ENCODE results near the gene TBL1XR1. TPM values are rescaled to one million over a fixed set of nuclear protein-coding genes. Genes with fewer than 3 reads are reported as not detected.
A peak's percentile ranks its signal among the peaks of the same experiment; 100 is the strongest.
"Not testable (repeated sequence)": the region's sequence is repeated elsewhere in the genome, so short reads cannot be mapped to it uniquely, and the experiment has no call there.

TBL1XR1 gene
- total and polyA plus RNA-seq, 5 donors, result 31.4 to 145 (median 140) TPM

DNA sequence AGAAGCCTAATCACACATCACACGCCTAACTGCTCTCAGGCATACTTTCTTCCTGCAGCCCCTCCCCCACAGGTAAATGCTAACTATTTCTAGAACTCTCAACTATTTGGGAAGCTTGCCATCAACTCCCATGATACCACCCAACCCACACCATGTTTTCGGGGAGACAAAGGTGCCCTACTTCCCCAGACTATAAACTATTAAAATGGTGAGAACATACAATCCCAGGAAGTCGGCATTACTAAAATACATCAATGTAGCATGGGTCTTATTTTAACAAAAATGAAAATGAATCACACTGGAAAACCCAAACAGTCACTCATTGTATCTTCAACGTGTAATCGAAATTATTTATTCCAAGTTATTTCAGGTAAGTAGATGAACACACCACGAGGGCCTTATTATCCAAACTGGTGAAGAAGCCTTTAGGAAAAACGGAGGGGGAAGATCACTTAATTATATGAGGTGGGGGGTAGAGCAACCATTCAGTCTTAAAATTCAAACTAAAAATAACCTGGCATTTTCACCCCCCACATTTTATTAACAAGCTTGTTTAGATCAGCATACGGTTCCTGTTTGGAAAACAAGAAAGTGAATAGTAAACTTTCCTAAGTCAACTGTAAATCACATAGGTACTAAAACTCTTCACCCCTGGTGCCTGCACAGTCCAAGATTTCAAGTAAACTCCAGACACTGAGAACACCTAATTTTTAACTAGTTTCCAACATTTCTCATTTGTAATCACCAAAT lies 1.9 kb downstream of the TBL1XR1 start:
- DNase-seq (no peak), ATAC-seq (no peak)
- H3K27me3 ChIP-seq (ENCODE audit: control insufficient read depth, insufficient read depth), result no peaks in the 10 kb centered on the region
- intact Hi-C loops (cut with DNase I), result loop anchor here in 3 of 4 donors (5.0 to 10.0 kb wide), 4 partner anchors 131 to 162 kb away; no protein-coding TSS in a partner anchor
- no peaks in the 10 kb centered on the region for H3K9me3 ChIP-seq (ENCODE audit: control insufficient read depth, low read length)
- peak overlapping the region; percentile 30 for H3K27ac ChIP-seq (ENCODE audit: low read length)
- H3K4me1 ChIP-seq (ENCODE audit: control insufficient read depth, insufficient read depth, low read length), result peaks cover 4% of the 10 kb centered on the region
- WGBS, result 5% methylated on average over 8 of the region's 8 CpGs
- H3K4me3 ChIP-seq (ENCODE audit: low read length), result peak overlapping the region; percentile 100

DNA sequence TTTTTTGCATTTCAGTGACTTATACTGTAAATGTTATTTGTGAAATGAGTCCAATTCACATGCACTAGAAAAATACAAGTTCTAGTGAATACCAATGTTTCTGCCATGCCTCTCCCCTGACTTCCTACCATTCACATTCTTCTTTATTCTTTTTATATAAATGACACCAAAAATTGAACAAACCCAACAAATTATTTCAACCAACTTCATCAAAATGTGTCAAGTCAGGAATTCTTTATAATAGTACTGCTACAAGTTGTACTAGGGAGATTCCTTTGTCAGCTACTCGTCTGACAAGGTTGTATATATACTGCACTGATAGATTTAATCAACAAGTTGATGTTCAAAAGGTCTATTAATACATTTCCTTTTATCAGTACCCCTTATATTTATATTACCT lies 3.0 kb downstream of the TBL1XR1 start:
- no peaks in the 10 kb centered on the region for H3K9me3 ChIP-seq (ENCODE audit: control insufficient read depth, low read length)
- DNase-seq, result no peak
- no peak for ATAC-seq
- peaks cover 4% of the 10 kb centered on the region for H3K4me1 ChIP-seq (ENCODE audit: control insufficient read depth, insufficient read depth, low read length)
- intact Hi-C loops (cut with DNase I), result loop anchor here in 2 of 4 donors (5.0 to 10.0 kb wide), 2 partner anchors 129 to 137 kb away; no protein-coding TSS in a partner anchor
- WGBS, result 22% methylated on average over 1 of the region's 1 CpG
- no peaks in the 10 kb centered on the region for H3K27me3 ChIP-seq (ENCODE audit: control insufficient read depth, insufficient read depth)
- H3K4me3 ChIP-seq (ENCODE audit: low read length), result peak overlapping the region; percentile 100
- H3K27ac ChIP-seq (ENCODE audit: low read length), result no peak overlapping the region

DNA sequence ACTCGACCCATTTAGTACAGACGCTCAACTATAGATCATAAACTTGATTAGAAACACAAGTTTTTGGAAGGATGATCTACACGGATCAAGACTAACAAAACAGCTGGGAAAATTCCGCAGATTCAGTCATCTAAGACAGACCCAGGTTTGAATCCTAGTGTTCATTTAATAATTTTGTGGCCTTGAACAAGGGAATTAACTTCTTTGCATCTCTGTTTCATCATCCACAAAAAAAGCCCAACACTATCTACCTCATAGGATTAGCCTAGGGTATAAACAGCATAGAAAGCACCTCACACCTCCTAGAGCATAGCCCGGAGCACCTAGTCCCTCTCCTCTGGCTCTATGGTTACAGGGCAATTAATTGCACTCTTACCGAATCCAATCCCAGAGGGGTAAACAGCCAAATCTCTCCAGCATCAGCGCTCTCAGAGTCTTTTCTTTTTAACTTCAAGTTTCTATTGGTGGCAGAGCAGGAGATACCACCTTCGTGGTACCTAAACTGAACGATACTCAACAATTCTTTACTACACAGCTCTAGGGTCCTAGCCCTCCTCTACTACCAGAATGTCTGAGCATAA lies 3.5 kb downstream of the TBL1XR1 start:
- ATAC-seq, result no peak
- H3K4me1 ChIP-seq (ENCODE audit: control insufficient read depth, insufficient read depth, low read length), result peaks cover 4% of the 10 kb centered on the region
- H3K4me3 ChIP-seq (ENCODE audit: low read length), result peak overlapping the region; percentile 23

DNA sequence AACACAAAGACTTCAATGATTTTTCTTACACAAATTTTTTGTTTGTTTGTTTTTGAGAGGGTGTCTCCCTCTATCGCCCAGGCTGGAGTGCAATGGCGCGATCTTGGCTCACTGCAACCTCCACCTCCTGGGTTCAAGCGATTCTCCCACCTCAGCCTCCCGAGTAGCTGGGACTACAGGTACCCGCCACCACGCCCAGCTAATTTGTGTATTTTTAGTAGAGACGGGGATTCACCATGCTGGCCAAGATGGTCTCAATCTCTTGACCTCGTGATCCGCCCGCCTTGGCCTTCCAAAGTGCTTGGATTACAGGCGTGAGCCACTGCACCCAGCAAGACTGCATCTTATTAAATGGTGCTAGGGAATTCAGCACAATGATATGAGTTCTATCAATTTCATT lies 4.0 kb downstream of the TBL1XR1 start:
- not testable (repeated sequence) for DNase-seq; ATAC-seq; H3K27me3 ChIP-seq (ENCODE audit: control insufficient read depth, insufficient read depth); H3K27ac ChIP-seq (ENCODE audit: low read length); H3K4me3 ChIP-seq (ENCODE audit: low read length); H3K9me3 ChIP-seq (ENCODE audit: control insufficient read depth, low read length); H3K4me1 ChIP-seq (ENCODE audit: control insufficient read depth, insufficient read depth, low read length)
- intact Hi-C loops (cut with DNase I), result loop anchor here in 3 of 4 donors (2.0 to 10.0 kb wide), 3 partner anchors 52 to 136 kb away; no protein-coding TSS in a partner anchor
- WGBS, result 96% methylated on average over 12 of the region's 12 CpGs

More for the DNA sequence above, 3.5 kb downstream of the TBL1XR1 start:
- intact Hi-C loops (cut with DNase I), result loop anchor here in 3 of 4 donors (2.0 to 10.0 kb wide), 3 partner anchors 53 to 136 kb away; no protein-coding TSS in a partner anchor
- no peaks in the 10 kb centered on the region for H3K27me3 ChIP-seq (ENCODE audit: control insufficient read depth, insufficient read depth)
- 68% methylated on average over 9 of the region's 9 CpGs for WGBS
- peak overlapping the region; percentile 73 for H3K27ac ChIP-seq (ENCODE audit: low read length)
- no peaks in the 10 kb centered on the region for H3K9me3 ChIP-seq (ENCODE audit: control insufficient read depth, low read length)
- no peak for DNase-seq

DNA sequence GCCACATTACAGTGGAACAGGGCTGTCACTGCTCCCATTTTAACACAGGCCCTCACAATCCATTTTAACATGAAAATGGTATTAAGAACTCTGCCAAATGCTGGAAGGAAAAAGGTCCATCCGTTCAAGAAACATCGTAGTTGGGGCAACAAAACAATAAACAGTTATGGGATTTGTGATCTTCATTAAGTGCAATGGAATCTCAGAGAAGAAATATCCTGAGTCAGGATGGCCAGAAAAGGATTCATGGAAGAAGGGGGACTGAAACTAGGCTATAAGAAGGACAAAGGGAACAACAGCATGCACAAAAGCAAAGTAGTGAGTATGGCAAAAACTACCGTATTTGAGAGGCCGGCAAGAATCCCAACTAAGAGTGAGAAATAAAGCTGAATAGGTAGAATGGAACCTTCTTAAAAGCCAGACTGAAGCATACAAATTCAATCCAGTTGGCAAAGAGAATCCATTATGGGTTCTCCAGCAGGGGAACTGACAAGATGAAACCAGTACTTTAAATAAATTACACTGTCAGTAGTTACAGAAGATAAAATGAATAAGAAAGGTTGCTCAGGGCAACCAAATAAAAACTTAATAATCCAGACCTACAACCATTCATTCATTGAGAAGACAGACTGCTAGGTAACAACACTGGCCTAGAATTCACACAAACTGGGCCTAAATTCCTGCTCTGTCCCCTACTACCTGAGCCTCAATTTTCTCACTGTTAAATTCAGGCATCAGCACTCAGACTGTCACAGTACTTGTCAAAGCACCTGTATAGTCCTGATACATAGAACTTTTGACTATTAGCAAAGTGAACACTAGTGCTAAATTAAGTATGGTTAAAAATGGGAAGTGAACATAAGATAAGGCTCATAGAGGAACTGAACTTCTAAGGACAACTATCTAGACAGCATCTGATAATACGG lies 6.3 kb downstream of the TBL1XR1 start:
- H3K9me3 ChIP-seq (ENCODE audit: control insufficient read depth, low read length), result no peaks in the 10 kb centered on the region
- peaks cover 4% of the 10 kb centered on the region for H3K4me1 ChIP-seq (ENCODE audit: control insufficient read depth, insufficient read depth, low read length)
- peak overlapping the region; percentile 81 for H3K27ac ChIP-seq (ENCODE audit: low read length)
- intact Hi-C loops (cut with DNase I), result loop anchor here in 2 of 4 donors (5.0 to 10.0 kb wide), 2 partner anchors 126 to 134 kb away; no protein-coding TSS in a partner anchor
- no peak overlapping the region for H3K4me3 ChIP-seq (ENCODE audit: low read length)
- H3K27me3 ChIP-seq (ENCODE audit: control insufficient read depth, insufficient read depth), result no peaks in the 10 kb centered on the region
- peak in 1 of 2 donors; percentile 18 for ATAC-seq
- no peak for DNase-seq
- 24% methylated on average over 5 of the region's 5 CpGs for WGBS

DNA sequence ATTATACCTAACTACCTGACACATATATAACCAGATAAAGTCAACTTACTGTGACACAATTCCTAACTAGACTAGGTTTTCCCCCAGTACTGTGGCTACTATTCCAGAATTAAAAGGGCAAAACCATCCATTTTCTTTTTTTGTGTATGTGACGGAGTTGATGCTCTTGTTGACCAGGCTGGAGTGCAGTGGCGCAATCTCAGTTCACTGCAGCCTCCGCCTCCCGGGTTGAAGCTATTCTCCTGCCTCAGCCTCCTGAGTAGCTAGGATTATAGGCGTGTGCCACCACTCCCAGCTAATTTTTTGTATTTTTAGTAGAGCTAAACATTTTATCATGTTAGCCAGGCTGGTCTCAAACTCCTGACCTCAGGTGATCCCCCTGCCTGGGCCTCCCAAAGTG lies 7.1 kb downstream of the TBL1XR1 start:
- not testable (repeated sequence) for H3K9me3 ChIP-seq (ENCODE audit: control insufficient read depth, low read length); DNase-seq; H3K4me3 ChIP-seq (ENCODE audit: low read length); H3K27ac ChIP-seq (ENCODE audit: low read length); H3K4me1 ChIP-seq (ENCODE audit: control insufficient read depth, insufficient read depth, low read length); ATAC-seq; H3K27me3 ChIP-seq (ENCODE audit: control insufficient read depth, insufficient read depth)
- 92% methylated on average over 5 of the region's 5 CpGs for WGBS
- intact Hi-C loops (cut with DNase I), result loop anchor here in 2 of 4 donors (5.0 to 10.0 kb wide), 2 partner anchors 125 to 133 kb away; no protein-coding TSS in a partner anchor

DNA sequence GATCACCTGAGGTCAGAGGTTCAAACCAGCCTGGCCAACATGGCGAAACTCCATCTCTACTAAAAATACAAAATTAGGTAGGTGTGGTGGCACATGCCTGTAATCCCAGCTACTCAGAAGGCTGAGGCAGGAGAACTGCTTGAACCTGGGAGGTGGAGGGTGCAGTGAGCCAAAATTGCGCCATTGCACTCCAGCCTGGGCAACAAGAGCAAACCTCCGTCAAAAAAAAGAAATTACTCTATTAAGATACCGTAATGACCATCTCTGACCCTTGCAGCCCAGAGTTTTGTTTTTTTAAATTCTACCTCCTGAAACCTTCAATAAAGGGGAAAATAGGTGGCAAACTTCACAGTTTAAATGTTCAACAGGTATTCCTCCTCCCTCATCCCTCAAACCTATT lies 9.0 kb downstream of the TBL1XR1 start:
- H3K27ac ChIP-seq (ENCODE audit: low read length), result peak overlapping the region; percentile 21
- peaks cover 15% of the 10 kb centered on the region for H3K4me1 ChIP-seq (ENCODE audit: control insufficient read depth, insufficient read depth, low read length)
- H3K9me3 ChIP-seq (ENCODE audit: control insufficient read depth, low read length); ATAC-seq; DNase-seq; H3K27me3 ChIP-seq (ENCODE audit: control insufficient read depth, insufficient read depth); intact Hi-C loops (cut with DNase I); H3K4me3 ChIP-seq (ENCODE audit: low read length): not testable (repeated sequence)
- WGBS, result 75% methylated on average over 4 of the region's 4 CpGs

DNA sequence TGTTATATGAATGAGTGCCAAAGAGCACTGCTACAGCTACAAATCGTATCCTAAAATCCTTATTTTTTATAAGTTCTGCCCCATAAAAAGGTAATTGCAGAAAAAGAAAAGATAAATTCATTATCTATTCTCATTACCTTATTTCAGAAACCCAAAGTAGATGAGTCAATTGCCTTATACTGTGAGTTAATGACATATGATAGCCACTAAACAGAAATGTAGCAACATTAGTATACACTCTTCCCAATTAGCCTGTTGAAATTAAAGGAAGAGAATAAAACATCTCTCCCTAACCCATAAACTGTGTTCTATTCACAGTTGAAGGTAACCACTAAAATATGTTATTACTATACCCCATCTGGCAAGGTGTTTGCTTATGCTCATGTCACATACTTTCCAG lies 11.0 kb downstream of the TBL1XR1 start:
- intact Hi-C loops (cut with DNase I), result no loop called here
- Histone ChIP-seq H3K9me3 (ENCODE audit: control insufficient read depth, low read length) (no peaks in the 10 kb centered on the region), H3K4me3 (ENCODE audit: low read length) (no peak overlapping the region), H3K27ac (ENCODE audit: low read length) (no peak overlapping the region), H3K4me1 (ENCODE audit: control insufficient read depth, insufficient read depth, low read length) (peaks cover 18% of the 10 kb centered on the region), H3K27me3 (ENCODE audit: control insufficient read depth, insufficient read depth) (no peaks in the 10 kb centered on the region)
- 64% methylated on average over 1 of the region's 1 CpG for WGBS
- no peak for ATAC-seq
- DNase-seq, result no peak

DNA sequence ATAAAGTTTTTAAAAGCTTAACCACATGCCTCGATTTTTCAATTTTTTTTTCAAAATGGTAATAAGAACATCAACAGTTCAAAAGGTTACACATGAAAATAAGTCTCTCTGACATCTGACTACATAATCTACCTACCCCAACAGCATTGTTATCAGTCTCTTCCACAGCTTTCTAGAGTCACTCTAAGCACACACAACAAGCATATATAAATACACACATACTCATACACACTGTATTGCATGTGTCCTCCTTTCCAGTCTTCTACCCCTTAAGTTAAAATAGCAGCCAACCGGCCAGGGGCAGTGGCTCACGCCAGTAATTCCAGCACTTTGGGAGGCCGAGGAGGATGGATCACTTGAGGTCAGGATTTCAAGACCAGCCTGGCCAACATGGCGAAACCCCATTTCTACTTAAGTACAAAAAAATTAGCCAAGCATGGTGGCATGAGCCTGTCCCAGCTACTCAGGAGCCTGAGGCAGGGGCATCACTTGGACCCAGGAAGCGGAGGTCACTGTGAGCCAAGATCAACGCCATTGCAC lies 12.2 kb downstream of the TBL1XR1 start:
- ATAC-seq (no peak), DNase-seq (no peak)
- 67% methylated on average over 7 of the region's 7 CpGs for WGBS
- Histone ChIP-seq H3K27ac (ENCODE audit: low read length) (no peak overlapping the region), H3K4me1 (ENCODE audit: control insufficient read depth, insufficient read depth, low read length) (peaks cover 15% of the 10 kb centered on the region), H3K9me3 (ENCODE audit: control insufficient read depth, low read length) (no peaks in the 10 kb centered on the region), H3K27me3 (ENCODE audit: control insufficient read depth, insufficient read depth) (no peaks in the 10 kb centered on the region), H3K4me3 (ENCODE audit: low read length) (no peak overlapping the region)
- intact Hi-C loops (cut with DNase I), result no loop called here

DNA sequence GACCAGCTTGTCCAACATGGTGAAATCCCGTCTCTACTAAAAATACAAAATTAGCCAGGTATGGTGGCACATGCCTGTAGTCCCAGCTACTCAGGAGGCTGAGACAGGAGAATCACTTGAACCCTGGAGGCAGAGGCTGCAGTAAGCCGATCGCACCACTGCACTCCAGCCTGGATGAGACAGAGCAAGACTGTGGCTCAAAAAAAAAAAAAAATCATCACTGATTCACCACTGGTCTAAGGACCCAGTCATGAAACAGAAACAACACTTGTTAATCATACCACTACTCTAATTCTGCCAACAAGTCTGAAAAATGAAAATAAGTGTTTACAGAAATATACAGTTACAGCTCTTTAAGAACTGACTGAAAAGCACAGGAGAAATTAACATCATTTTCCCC lies 12.7 kb downstream of the TBL1XR1 start:
- intact Hi-C loops (cut with DNase I); DNase-seq; ATAC-seq; H3K9me3 ChIP-seq (ENCODE audit: control insufficient read depth, low read length); H3K27me3 ChIP-seq (ENCODE audit: control insufficient read depth, insufficient read depth); H3K27ac ChIP-seq (ENCODE audit: low read length); H3K4me3 ChIP-seq (ENCODE audit: low read length): not testable (repeated sequence)
- H3K4me1 ChIP-seq (ENCODE audit: control insufficient read depth, insufficient read depth, low read length), result peaks cover 15% of the 10 kb centered on the region
- 89% methylated on average over 3 of the region's 3 CpGs for WGBS

Measured in right cardiac atrium (tissue), 5 donors.